Activated CD8-positive, alpha-beta memory T cell treated with anti-CD3 and anti-CD28 coated beads, Interleukin-2, amount 50 U/mL, for 24 hours (primary cell): ENCODE measurements around the gene KIF20B.
"Not testable (repeated sequence)": the region's sequence is repeated elsewhere in the genome, so short reads cannot be mapped to it uniquely, and the experiment has no call there.

Source experiments
- DNase-seq: peaks from one replicate; pipeline ENCODE4 v3.0.0-alpha.2; 2020; ENCODE audit errors: extremely low read depth

KIF20B gene

GRCh38 chr10:89783406-89783805 lies 82.0 kb downstream of the KIF20B start:
- DNase-seq, result no peak

GRCh38 chr10:89785095-89785494 lies 83.7 kb downstream of the KIF20B start:
- no peak for DNase-seq

GRCh38 chr10:89789188-89789877 lies 87.9 kb downstream of the KIF20B start:
- no peak for DNase-seq

DNA sequence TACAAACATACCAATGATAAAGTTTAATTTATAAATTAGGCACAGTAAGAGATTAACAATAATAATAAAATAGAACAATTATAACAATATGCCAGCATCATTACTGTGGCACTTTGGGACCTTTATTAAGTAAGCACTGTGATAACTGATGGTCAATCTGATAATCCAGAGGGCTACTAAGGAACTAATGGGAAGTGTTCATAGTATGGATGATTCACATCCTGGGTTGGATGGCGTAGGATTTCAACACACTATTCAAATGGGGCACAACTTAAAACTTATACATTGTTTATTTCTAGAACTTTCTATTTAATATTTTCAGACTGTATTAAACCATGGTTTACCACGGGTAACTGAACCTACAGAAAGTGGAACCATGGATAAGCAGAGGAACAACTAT lies 90.8 kb downstream of the KIF20B start:
- DNase-seq, result no peak

DNA sequence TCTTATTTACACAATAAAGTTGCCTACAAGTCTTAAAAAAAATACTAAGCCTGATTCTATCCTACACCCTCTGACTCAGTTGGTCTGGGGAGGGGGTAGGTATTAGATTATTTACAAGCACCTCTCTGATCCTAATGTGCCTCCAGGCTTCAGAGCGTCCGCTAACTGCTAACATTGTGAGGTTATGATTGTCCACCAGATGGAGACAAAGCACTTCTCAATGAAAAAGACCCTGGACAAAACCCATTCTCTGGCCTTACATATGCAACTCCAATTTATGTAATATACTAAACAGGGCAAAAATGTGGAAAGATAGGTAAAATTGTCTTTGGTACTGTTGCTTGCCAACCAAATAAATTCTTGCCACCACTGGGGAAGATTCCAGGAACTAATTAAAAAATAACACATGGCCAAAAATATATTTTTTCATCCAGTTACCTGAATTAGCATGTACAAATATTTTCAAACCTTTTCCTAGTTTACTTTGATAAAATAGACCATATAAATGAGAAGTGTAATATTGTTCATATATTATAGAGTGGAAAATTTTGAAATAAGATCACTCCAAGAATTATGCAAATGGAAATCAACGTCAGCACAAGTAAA lies 92.4 kb downstream of the KIF20B start:
- no peak for DNase-seq

DNA sequence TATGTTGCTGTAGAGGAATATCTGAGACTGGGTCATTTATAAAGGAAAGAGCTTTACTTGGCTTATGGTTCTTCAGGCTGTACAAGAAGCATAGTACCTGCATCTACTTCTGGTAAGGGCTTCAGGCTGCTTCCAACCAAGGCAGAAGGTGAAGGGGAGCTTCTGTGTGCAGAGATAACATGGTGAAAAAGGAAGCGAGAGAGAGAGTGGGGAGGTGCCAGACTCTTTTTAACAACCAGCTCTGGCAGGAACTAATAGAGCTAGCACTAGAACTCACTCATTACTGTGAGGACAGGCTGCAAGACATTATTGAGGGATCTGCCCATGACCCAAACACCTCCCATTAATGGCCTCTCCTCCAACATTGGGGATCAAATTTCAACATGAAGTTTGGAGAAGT lies 94.5 kb downstream of the KIF20B start:
- DNase-seq, result no peak

GRCh38 chr10:89798092-89798491 lies 96.7 kb downstream of the KIF20B start:
- DNase-seq, result no peak

- DNase-seq, result no peak
Observed at GRCh38 chr10:89799573-89799972, 98.2 kb downstream of the KIF20B start.

GRCh38 chr10:89805599-89806013 lies 104.2 kb downstream of the KIF20B start:
- peak; percentile 6 for DNase-seq

- DNase-seq, result no peak
Observed at GRCh38 chr10:89808842-89809241, 107.5 kb downstream of the KIF20B start.

GRCh38 chr10:89809766-89810165 lies 108.4 kb downstream of the KIF20B start:
- DNase-seq, result no peak

GRCh38 chr10:89810908-89811525 lies 109.6 kb downstream of the KIF20B start:
- DNase-seq, result no peak

DNA sequence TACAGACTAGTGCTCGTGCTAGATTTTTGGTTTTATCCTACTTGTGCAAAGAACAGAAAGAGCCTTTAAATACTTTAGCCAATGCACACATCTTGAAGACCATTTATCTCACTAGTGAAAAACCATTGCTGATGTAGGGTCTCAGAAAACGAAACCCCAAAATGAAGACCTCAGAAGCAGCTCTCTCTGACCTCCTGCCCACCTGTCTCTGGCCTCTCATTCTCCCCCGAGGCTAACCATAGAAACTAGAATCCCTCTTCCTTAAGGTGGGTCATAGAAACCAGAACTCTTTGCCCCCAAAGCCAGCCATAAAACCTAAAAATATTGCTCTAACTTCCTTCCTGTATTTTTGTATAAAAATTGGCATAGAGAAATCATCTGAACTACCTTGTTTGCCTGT lies 112.2 kb downstream of the KIF20B start:
- DNase-seq, result no peak

GRCh38 chr10:89814278-89814677 lies 112.9 kb downstream of the KIF20B start:
- DNase-seq, result no peak

DNA sequence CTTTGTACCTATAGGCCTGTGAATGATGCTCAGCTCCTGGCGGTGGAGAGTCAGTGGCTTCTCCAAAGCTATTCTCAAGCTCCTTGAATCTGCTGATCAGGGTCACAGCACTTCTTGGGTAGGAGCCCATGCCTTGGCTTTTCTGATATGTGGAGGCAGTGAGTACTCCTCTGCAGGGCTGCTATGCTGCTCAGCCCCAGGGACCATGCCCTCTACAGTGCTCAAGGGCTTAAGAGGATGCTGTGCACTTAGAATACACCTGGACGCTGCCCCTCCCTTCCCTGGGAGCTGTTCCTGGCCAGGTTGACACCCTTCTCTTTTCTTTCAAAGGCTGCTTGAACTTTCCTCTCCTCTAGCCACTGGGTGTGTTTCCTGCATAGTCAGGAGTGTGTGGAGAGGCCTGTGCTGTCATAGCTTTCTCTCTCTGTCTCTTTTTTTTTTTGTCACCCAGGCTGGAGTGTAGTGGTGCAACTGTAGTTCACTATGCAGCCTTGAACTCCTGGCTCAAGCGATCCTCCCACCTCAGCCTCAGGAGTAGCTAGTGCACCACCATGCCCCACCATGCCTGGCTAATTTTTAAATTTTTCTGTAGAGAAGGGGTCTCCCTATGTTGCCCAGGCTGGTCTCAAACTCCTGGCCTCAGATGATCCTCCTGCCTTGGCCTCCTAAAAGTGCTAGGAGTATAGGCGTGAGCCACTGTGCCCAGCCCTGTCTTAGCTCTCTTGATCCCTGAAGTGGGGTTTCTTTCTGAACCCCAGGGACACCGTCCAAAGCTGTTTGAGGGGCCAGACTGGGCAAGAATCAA lies 113.9 kb downstream of the KIF20B start:
- no peak for DNase-seq

DNA sequence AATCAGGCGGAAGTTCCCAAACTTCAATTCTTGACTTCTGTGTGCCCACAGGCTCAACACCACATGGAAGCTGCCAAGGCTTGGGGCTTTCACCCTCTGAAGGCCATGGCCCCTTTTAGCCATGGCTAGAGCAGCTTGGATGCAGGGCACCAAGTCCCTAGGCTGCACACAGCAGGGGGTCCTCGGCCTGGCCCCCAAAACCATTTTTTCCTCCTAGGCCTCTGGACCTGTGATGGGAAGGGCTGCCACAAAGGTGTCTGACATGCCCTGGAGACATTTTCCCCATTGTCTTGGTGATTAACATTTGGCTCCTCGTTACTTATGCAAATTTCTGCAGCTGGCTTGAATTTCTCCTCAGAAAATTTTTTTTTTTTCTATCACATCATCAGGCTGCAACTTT lies 117.6 kb downstream of the KIF20B start:
- not testable (repeated sequence) for DNase-seq
